AG04450 (cell line): ENCODE results near the gene RAET1L. TPM values are rescaled to one million over a fixed set of nuclear protein-coding genes. Genes with fewer than 3 reads are reported as not detected.

Experiments used
- CTCF ChIA-PET: fragments of 300-600, 350-600 bp; formaldehyde crosslinking; extraction: SDS; loops from one replicate; lab custom pipeline; 2022; ENCODE audit warnings: antibody characterized with exemption, inconsistent platforms; lab: Charles Lee
- POLR2A ChIA-PET: fragments of 350-600 bp; formaldehyde crosslinking; extraction: SDS; loops from one replicate; lab custom pipeline; 2021; ENCODE audit warnings: antibody characterized with exemption, inconsistent platforms; lab: Yijun Ruan, JAX
- DNase-seq: peaks from one replicate; pipeline ENCODE4 v3.0.0-alpha.2; 2011; ENCODE audit warnings: low read depth, low spot score
- H3K27ac ChIP-seq: one replicate; pipeline ENCODE4 v1.5.1; 2012; ENCODE audit warnings: low read depth, low read length, control low read depth
- H3K27me3 ChIP-seq: one replicate; pipeline ENCODE4 v1.6.0; 2012; ENCODE audit warnings: low read length; ENCODE audit not compliant: control insufficient read depth, insufficient read depth
- H3K4me3 ChIP-seq: 2 replicates; pipeline ENCODE4 v1.5.1; 2011; ENCODE audit warnings: mild to moderate bottlenecking, low read depth, low read length, control low read depth
- H3K9me3 ChIP-seq: 2 replicates; pipeline ENCODE4 v1.5.1; 2012; ENCODE audit warnings: low read length; ENCODE audit not compliant: control insufficient read depth, insufficient read depth
- CTCF ChIP-seq: IDR thresholded peaks from 2 replicates; pipeline ENCODE4 v1.5.1; 2011; ENCODE audit warnings: low read depth, low read length, control low read depth, inconsistent platforms
- polyA plus RNA-seq: library from polyadenylated mRNA; depleted of rRNA; stranded (reverse); fragments of >200 nt; gene quantifications from 2 replicates; pipeline ENCODE4 v1.2.3, GENCODE V29; 2011

RAET1L gene
- polyA plus RNA-seq, 1 experiment, result not detected

- H3K4me3 ChIP-seq, result no peak overlapping the region
- POLR2A ChIA-PET, result no interaction called here
- no peak for TF ChIP-seq CTCF
Measured at GRCh38 chr6:150069706-150070105, 44.4 kb upstream of the RAET1L start.

GRCh38 chr6:150068720-150069648 is 43.7 kb upstream of the RAET1L start, which contains the start of gene ULBP3:
ULBP3 (minus strand) TSS chr6:150069121; CDS start chr6:150069066, 55 bp downstream.
- peak within 1 kb of the TSS; percentile 61 for H3K27ac ChIP-seq
- ChIA-PET CTCF (interaction anchor here (0.5 to 4.0 kb wide), 8 partner anchors 11 to 773 kb away, joined by 3 to 39 read pairs (median 3); no protein-coding TSS in a partner anchor), POLR2A (interaction anchor here (0.6 kb wide), 1 partner anchor 1934 kb away, joined by 6 read pairs; no protein-coding TSS in a partner anchor)
- H3K4me3 ChIP-seq, result peak within 1 kb of the TSS; percentile 76
- no peaks in the 10 kb centered on the region for H3K27me3 ChIP-seq
- no peaks in the 10 kb centered on the region for H3K9me3 ChIP-seq
- DNase-seq, result peak; percentile 81
- TF ChIP-seq CTCF, result peak; percentile 63

More at GRCh38 chr6:150069706-150070105, 44.4 kb upstream of the RAET1L start:
- Histone ChIP-seq H3K9me3 (no peaks in the 10 kb centered on the region), H3K27ac (no peak overlapping the region), H3K27me3 (no peaks in the 10 kb centered on the region)
- DNase-seq, result no peak
- CTCF ChIA-PET, result interaction anchor here (0.8 to 4.0 kb wide), 3 partner anchors 10 to 17 kb away, joined by 3 to 39 read pairs (median 11); no protein-coding TSS in a partner anchor

- ChIA-PET CTCF (interaction anchor here (1.0 to 1.4 kb wide), 3 partner anchors 13 to 273 kb away, joined by 3 to 5 read pairs (median 4); no protein-coding TSS in a partner anchor), POLR2A (no interaction called here)
- no peaks in the 10 kb centered on the region for H3K9me3 ChIP-seq
- DNase-seq, result no peak
- H3K4me3 ChIP-seq, result peak overlapping the region; percentile 76
- no peak overlapping the region for H3K27ac ChIP-seq
- no peak for TF ChIP-seq CTCF
- H3K27me3 ChIP-seq, result no peaks in the 10 kb centered on the region
Measured at GRCh38 chr6:150068151-150068550, 42.8 kb upstream of the RAET1L start.

GRCh38 chr6:150065083-150065482 is 39.8 kb upstream of the RAET1L start:
- no peaks in the 10 kb centered on the region for H3K9me3 ChIP-seq
- H3K4me3 ChIP-seq, result no peak overlapping the region
- TF ChIP-seq CTCF, result no peak
- H3K27ac ChIP-seq, result no peak overlapping the region
- no peak for DNase-seq
- ChIA-PET POLR2A (no interaction called here), CTCF (no interaction called here)
- H3K27me3 ChIP-seq, result no peaks in the 10 kb centered on the region
